DMS 273 (cell line): ENCODE measurements around the gene DMRT1.

Experiments
- DNase-seq: peaks from one replicate; lab custom pipeline; 2025; ENCODE audit not compliant: unreplicated experiment; lab: John Stamatoyannopoulos, UW

Gene DMRT1

DNA sequence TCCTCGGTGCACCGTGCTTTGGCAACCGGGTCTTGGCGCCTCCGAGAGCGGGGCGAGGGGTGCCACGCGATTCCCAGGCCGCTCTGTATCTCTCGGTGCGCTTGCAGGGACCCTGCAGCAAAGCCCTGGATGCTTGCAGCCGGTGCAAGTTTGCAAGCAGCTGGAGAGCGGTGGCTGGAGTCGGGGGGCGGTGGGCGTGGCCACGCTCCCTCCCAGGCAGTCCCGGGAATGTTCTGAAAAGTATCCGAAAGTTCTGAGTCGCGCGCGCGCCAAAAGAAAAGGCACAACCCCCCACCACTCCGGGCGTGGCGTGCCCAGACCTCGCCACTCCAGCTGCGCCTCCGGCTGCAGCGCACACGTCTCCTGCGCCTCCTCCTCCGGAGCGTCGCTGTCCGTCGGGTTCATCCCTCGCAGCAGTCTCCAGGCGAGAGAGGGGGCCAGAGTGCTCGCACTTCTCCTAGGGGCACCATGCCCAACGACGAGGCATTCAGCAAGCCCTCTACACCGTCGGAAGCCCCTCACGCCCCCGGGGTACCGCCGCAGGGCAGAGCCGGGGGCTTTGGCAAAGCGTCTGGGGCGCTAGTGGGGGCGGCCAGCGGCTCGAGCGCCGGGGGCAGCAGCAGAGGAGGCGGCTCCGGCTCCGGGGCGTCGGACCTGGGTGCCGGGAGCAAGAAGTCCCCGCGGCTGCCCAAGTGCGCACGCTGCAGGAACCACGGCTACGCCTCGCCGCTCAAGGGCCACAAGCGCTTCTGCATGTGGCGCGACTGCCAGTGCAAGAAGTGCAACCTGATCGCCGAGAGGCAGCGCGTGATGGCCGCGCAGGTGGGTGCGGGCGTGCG, at the start of gene DMRT1:
Gene DMRT1 (plus strand): TSS at position 327 of the 839 bp plus-strand sequence. CDS start 142 bp downstream, at position 469.
- peak; percentile 24 for DNase-seq

DNA sequence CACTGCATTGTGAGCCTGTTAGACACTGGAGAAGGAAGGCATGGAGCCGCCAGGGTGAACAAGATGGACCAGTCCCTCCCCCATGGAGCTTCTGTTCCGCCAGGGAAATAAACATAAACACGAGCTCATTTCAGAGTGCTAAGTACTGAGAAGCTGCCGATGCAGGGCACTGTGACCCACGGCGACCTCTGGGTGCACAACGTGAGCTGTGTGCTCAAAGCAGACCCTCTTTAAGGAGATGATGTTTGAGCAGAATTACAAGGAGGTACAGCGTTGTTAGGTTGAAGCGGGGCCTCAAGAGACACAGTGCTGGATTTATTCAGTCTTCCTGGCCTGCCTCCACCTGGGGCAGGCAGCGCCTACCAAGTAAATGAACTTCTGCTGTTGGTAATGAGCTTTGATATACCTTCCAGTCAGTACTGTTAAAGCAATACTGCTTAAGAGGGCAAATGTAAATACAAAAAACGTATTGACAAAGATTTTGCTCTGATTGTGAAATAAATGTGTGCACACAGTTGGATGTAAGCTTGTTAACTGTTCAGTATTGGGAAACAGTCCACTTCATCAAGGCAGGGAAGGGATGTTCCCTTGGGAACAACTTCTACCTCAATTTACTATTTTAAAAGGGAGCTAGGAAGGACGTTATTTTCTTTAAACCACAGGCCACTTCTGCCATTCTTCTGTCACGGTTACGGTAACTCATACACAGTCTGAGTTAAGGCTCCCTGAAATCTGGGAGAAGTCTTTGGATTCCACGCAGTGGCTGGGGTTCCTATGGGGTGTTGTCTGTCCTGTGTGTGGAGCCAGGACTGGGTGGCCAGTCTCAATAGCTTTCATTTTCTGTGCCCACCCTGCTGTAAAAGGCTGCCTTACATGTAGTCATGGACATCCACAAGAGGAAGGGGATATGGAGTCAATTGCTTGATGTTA, 48.9 kb upstream of the DMRT1 start:
- no peak for DNase-seq

DNA sequence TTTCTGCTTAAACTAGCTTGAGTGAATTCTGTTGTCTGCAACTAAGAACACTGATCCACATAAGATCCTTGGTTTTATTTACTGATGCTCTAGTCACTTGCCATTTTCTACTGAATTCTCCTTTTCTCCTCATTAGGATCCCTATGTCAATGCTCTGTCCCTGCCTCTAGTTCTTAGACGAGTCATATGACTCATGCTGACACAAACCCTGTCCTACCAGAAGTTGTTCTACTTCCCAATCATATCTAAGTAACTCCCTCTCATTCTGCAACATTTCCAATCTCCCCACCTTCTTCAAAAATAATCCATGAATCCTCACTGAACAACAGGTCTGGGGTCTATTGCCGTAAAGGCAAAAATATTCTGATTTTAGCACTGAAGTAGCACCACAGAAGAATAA, 47.1 kb upstream of the DMRT1 start:
- no peak for DNase-seq

DNA sequence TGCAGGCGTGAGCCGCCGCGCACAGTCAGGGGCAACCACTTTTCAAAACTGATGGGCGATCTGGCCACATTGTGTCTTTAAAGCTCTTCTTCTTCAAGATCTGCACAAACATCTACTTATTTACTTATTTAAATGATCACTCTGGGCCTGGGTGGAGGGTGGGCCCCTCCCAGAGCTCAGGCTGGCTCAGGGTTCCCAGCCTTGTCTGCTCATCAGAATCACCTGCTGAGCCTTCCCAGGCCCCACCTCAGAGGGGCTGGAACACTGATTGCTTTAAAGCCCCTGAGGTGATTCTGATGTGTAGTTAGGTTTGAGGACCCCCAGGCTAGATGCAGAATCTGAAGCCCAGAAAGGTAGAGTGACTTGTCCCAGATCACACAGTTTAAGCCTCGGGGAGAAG, 45.6 kb upstream of the DMRT1 start:
- no peak for DNase-seq

DNA sequence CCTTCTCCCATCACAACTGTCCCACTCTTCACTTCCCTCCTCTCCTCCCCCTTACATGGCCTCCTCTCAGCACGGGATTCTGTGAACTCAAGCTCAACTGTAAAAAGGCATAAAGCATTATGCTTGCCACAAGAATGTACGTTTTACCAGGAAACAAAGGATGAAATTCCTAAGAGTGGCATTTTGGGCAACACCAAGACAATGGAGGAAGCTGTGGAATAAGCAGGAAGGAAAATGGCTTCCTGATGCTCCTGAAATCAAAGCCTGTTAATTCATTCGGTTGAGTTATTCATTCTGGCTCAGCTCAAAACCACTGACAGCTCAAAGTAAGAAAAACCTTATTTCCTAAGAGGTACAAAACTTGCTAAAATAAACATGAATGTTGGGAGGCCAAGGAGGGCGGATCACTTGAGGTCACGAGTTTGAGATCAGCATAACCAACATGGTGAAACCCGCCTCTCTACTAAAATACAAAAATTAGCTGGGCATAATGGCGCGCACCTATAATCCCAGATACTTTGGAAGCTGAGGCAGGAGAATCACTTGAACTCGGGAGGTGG, 40.8 kb upstream of the DMRT1 start:
- DNase-seq = no peak

DNA sequence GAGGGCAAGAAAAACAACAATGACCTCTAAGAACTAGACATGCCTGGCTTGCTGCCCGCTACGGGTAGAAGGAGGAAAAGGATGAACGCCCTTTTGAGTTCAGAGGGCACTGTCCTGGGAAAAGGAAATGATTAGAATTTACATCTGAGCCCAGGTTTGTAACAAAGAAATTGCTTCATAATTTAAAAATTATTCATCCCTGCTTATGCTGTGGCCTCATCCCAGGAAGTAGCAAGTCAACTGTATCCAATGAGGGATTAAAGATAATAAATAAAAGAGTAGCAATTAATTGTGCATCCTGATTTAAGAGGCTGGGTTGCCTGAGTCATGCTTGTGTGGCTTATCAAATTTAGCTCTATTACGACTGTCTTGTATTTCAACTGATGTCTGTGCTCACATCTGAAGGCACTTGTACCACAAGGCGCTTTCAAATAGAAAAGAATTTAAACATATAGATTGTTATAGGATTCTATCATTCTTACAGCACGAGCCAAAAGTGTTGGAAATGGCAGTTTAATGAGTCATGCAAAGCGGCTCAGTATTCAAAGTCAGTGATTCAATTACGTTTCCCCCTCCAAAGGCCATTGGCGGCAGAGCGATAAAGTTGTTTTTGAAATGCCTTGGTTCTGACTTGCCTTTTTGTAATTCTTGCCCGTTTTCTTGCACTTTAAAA, 40.0 kb upstream of the DMRT1 start:
- DNase-seq = no peak

DNA sequence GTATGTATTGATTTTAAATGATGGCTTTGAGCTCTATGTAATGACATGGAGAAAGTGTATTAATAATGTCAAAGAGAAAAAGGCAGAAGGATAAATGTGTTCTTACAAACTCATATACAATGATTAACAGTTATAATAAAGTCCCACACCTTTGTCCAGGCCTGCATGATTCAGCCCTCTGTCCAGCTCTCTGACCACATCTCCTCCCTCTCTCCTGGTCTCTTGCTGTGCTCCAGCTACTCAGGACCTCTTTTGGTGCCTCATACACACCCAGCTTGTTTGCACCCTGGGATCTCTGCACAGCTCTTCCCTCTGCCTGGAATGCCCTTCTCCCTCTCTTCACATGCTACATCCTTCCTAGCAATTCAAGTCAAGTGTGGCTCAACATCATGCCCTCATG, 37.5 kb upstream of the DMRT1 start:
- no peak for DNase-seq

DNA sequence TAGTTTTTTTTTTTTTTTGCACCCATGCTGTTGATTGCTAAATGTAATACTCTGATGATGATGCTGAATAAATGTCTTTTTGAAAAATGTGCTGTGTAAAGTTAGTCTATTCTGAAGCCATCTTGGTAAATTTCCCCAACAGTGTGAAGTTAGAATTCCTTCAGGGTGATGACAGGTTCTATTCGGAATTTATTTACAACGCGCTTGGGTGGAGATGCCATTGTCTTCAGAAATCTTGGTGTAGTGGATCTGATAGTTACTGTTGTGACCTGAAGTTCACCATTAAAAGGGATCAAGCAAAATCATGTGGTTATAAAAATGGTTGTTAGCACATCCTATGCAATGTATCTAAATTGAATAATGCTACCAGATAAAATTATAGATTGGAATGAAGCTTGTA, 36.3 kb upstream of the DMRT1 start:
- no peak for DNase-seq

DNA sequence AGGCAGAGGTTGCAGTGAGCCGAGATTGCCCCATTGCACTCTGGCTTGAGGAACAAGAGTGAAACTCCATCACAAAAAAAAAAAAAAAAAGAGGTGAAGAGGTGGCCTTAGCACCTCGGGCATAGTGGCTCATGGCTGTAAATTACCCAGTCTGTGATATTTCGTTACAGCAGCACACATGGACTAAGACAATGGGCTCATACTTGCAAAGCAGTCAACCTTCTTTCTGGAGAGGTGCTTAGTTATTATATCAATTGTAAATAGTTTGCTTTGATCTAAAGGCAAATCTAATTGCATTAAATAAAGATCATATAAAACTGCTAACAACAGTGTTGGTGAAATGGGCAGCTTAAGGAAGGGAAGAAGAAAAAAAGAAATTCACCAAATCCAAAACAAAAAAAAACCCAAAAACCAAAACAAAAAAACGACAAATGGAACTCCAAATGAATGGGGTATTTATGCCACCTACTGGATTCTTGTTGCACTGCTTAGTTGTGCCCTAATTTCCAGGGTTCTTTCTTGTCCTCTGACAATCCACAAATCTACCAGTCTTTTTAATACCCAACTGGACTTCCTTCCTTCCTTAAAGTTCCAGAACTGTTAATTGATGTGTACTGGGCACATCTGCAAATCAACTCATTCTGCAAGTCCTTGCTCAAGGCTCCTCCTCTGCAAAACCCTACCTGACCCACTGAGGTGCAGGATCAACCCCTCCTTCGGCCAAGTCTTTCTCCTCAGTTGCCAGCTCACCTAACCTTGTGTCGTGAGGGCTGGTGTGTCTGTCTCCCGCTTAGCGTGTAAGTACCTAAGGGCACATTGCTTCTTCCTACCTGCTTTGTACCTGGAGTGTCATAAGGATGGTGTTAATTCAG, 35.0 kb upstream of the DMRT1 start:
- peak; percentile 48 for DNase-seq

DNA sequence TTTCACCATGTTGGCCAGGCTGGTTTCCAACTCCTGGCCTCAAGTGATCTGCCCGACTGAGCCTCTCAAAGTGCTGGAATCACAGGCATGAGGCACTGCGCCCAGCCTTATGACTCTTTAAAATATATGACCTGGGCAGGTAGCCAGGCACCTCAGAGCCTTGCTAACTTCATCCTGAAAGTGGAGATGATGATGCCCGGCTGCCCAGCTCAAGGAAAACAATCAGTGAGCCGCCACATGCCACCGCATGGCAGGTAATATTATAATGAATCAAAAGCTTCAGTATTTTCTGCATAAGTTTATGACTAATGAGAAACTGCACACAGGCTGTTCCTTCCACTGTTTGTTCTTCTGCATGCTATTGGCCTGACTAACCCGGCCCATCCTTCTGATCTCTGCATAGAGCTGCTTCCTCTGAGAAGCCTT, 30.4 kb upstream of the DMRT1 start:
- DNase-seq = no peak

DNA sequence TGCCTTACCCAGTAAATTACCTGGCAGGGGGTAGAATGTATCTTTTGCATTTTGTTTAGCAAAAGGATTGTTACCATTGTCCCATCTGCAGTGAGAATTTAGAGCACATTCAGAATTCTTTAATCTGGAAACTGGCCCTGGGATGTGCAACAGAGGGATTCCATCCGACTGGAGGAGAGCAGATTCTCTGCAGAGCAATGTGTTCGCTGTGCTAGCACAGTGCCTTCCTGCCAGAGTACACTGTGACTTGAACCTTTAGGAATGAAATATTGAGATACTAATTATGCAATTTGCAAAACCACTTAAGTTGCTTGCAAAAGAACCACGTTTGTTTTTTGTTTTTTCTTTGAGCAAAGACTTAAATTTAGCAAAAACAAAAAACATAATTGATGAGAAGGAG, 22.5 kb upstream of the DMRT1 start:
- DNase-seq = no peak

DNA sequence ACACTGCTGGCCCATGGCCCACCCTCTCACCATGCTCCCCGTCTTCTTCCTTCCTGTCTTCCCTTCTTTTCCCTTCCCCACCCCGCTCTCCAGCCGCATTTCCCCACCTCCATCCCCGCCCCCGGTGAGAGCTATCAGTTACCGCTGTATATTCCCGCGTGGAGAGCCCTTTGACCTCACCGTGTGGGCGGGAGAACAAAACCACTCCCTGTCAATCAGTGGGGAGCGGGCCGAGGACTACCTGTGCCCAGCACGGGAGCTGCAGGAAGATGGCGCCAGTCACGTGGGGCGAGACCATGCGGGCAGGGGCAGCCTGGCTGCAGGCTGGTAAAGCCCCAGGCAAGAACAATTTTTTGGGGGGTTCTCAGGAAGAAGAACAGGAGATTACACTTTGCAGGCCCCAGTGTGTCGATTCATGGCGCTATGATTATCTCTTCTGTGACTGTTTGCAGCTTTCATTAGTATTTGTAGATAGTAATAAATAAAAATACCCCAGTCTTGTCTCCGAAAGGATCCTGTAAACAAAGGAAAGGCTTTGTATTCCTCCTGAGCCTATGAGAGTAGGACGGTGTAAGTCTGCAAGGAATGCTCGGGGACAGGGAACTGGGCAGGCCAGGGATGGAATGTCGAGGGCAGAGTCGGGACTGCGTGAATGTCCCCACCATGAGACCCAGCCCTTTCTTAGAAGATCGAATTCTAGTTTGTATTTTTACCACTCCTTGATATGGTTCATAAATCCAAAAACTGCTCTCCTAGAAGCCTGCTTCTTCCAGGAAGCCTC, 14.8 kb upstream of the DMRT1 start:
- DNase-seq = no peak

DNA sequence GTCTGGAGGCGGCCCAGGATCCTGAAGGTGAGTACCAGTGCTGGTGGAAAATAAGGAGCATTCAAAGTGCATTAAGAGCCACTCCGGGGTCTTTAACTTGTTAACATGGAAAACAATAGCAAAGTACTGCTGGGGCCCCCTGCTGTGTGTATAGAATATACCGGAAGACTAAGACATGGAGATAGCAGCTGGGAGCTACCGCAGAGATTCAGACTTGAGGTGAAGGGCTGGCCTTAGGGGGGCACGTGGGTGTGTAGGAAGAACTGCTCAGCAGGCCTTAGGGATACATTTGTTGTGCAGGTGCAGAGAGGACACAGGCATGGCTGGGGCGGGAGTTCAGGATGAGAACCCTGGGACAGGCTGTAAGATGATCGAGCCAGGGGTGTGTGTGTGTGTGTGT, 1.2 kb upstream of the DMRT1 start:
- DNase-seq = no peak

DNA sequence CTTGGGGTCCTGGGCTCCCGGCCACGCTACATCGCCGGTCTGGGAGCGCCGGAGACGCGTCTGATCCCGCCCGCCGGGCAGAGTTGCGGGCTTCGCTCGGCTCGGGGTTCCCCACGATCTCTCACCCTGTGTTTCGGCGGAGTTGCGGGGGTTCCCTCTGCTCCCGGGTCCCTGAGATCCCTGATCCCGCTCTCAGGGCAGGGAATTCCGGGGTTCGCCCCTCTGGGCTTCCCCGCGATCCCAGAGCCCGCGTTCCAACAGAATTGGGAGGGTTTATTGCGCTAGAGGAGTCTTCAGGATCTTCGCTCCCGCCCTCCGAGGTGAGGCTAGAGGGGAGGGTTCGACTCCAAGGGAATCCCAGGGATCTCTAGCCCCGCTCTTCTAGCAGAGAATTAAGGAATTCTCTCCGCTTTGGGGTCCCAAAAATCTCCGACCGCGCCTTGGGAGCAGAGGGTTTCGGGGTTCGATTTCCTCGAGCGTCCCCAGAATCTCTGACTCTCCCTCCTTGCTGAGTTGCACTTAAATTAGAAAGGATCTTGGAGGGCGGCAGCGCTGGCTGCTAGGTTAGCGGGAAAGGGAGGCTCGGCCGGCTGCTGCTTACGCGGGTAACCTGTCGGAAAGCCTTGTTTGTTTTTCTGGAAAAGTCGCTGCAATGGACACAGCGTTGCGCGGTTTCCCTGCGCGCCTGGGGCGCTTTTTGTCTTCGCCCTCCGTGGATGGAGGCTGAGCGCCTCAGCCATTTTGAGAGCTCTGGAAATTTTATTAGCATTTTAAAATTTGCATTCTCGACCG, 1.3 kb downstream of the DMRT1 start:
- no peak for DNase-seq

DNA sequence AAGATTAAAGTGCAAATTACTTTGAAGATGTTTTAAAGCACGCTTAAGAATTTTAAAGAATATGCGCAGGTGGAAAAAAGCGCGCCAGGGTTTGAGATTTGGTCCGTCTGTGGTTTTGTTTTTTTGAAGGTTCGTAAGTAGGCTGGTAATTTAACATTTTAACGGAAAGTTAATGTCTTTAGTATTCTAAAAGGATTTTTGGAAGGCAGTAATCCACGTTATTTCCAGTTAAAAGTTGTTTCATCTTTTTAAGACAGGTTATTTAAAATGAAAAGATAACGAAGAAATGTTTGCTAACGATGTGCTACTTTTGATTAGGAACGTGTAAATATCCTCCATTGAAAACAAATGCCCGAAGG, 1.9 kb downstream of the DMRT1 start:
- no peak for DNase-seq

DNA sequence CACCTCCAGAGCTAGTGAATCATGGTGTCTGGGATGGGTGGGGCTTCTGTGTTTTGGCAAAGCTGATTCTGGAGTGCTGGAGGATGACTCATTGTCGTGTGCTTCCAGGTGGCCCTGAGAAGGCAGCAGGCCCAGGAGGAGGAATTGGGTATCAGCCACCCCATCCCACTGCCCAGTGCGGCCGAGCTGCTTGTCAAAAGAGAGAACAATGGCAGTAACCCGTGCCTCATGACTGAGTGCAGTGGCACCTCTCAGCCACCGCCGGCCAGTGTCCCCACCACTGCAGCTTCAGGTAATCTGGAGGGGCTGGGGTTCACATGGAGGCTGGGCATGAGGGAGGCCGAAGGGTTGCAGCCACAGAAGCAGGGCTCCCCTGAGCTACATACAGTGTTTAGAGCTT, 5.4 kb downstream of the DMRT1 start:
- DNase-seq = no peak

DNA sequence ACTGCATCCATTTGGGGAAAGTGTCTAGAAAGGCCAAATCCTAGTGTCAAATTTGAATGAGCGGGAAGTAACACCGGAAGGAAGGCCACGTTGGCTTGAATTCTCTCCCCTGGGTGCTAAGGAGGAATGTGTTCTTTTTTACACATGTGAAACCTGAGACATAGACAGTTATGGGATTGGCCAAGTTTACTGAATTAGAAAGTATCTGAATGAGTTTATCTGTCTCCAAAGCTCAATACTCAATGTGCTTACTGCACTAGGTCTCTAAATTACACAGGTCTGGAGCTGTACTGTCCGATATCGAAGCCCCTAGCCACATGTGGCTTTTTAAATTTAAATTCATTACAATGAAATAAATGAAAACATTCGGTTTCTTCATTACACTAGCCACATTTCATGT, 6.0 kb downstream of the DMRT1 start:
- DNase-seq = no peak

DNA sequence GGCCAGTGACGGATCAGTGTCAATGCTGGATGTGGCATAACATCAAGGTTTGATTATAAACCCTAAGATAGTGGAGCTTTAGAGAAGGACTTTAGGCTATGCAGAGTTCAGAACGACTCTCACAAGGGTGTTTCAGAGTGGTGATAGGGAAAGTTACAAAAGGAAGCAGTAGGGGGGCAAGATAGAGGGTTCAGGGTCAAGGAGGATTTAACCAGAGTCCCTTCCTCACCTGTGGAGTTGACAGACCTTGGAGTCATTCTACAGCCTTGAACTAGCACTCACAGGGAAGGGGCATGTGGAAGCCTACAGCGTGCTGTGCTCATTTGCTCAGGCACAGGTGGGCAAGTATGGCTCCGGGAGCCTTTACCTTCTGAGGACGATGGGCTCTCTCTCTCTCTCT, 7.9 kb downstream of the DMRT1 start:
- DNase-seq = no peak

DNA sequence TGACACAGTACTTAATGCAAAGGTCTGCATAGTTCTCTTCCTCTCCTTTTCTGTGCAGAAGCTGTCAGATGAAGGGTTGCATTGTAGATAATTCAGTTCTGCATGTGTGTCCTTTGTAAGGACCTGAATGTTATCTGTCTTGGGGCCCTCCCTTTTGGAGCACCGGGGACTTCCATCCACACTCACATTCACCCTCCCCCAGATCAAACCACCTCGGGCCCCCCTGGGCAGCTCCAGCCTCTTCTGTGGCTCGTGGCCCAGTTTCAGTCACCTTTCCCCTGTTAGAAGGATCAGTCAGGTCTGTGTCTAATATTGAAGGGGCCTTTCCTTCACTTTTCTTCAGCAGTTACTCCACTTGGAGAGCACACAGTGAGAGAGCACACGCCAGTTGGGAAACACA, 11.0 kb downstream of the DMRT1 start:
- DNase-seq = no peak
